HL-60/S4 treated with phorbol 12-myristate 13-acetate at 8.2 ng/mL for 4 days and 3 days (cell line): Measurements from ENCODE around the gene CD2.

Experiments
- in situ Hi-C: fragments of 300-500 bp; cut with MboI; formaldehyde crosslinking; loops from 2 replicates; pipeline ENCODE4 v1.15.0; 2022; ENCODE audit warnings: low sequenced_read_pairs

Gene CD2

GRCh38 chr1:116754198-116754977, at the start of gene CD2:
TSS of gene CD2 (plus strand) at chr1:116754430. CDS start at chr1:116754493, 63 bp downstream.
- in situ Hi-C loops, result no loop called here

DNA sequence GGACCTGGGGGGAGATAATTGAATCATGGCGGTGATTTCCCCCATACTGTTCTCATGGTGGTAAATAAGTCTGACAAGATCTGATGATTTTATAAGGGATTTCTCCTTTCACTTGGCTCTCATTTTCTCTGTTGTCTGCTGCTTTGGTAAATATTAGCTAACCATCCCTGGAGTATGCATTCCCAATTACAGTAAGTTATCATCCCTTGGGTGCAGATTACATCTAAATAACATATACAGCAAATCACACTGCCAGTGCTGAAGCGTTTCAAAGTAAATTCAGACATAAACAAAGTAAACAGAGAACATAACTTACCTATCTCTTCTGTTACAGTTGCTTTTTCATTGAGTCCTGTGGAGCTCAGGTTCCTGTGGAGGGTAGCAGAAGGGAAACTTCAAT, 48.1 kb upstream of the CD2 start:
- in situ Hi-C loops, result no loop called here

- in situ Hi-C loops, result no loop called here
These were observed 47.4 kb upstream of the CD2 start for GRCh38 chr1:116706841-116707240.

GRCh38 chr1:116708255-116708900, 45.9 kb upstream of the CD2 start:
- in situ Hi-C loops, result no loop called here

GRCh38 chr1:116709666-116710167, 44.5 kb upstream of the CD2 start:
- in situ Hi-C loops, result no loop called here

GRCh38 chr1:116710420-116711262, 43.6 kb upstream of the CD2 start:
- in situ Hi-C loops, result no loop called here

GRCh38 chr1:116711263-116711840, 42.9 kb upstream of the CD2 start:
- in situ Hi-C loops, result no loop called here

- in situ Hi-C loops, result no loop called here
These were observed 41.7 kb upstream of the CD2 start for GRCh38 chr1:116712510-116712909.

GRCh38 chr1:116713474-116713873, 40.8 kb upstream of the CD2 start:
- in situ Hi-C loops, result no loop called here

DNA sequence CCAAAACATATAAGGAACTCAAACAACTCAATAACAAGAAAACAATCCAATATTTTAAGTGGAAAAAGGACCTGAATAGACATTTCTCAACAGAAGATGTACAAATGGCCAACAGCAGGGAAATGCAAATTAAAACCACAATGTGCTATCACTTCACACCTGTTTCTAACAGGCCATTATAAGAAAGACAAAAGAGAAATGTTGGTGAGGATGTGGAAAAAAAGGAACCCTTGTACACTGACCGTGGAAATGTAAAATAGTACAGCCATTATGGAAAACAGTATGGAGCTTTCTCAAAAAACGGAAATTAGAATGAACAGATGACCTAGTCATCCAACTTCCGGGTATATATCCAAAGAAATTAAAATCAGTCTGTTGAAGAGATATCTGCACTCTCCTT, 37.8 kb upstream of the CD2 start:
- in situ Hi-C loops, result no loop called here

GRCh38 chr1:116717318-116717717, 36.9 kb upstream of the CD2 start:
- in situ Hi-C loops, result no loop called here

DNA sequence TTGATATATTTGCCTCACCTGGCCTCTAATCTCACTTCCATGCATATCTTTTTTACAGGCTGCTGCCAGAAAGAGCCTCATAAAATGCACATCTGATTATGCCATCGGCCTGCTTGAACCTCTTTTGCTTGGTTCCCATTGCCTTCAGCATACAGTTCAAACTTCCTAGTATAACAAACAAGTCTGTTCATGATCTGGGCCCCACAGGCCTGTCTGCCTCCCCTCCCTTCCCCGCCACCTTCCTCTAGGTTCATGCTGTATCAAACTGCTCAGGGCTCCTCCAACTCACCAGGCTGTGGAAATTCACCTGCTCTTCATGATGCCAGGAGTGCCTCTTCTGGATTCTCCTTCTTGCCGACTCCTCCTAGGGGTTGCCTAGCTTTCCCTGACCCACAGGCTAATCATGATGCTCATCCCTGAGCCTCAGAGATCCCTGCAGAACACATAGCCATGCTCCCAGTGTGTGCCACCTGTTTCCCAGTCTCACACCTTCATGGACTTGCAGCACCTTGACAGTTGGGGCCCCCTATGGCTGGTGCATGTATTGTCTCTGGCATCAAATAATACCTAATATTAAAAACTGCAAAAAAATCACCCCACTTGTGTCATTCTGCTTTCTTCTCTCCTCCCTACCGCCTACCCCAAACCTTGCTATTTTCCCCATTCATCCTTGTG, 33.7 kb upstream of the CD2 start:
- in situ Hi-C loops, result no loop called here

DNA sequence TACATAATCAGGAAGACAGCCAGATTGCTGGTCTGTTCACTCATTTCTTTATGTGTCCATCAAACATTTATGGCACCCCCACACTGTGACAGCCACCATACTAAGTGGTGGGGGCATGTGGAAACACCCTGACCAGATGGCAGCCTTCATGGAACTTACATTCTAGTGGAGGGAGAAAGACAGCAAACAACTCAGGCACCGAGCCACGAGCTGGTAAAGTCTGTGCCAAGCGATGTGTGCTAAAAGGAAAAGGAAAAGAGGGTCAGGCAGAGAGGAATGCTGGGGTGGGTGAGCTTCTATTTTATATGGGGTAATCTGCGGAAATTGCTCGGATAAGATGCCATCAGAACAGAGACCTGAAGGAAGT, 33.2 kb upstream of the CD2 start:
- in situ Hi-C loops, result no loop called here

- in situ Hi-C loops, result no loop called here
These were observed 32.7 kb upstream of the CD2 start for GRCh38 chr1:116721451-116722007.

DNA sequence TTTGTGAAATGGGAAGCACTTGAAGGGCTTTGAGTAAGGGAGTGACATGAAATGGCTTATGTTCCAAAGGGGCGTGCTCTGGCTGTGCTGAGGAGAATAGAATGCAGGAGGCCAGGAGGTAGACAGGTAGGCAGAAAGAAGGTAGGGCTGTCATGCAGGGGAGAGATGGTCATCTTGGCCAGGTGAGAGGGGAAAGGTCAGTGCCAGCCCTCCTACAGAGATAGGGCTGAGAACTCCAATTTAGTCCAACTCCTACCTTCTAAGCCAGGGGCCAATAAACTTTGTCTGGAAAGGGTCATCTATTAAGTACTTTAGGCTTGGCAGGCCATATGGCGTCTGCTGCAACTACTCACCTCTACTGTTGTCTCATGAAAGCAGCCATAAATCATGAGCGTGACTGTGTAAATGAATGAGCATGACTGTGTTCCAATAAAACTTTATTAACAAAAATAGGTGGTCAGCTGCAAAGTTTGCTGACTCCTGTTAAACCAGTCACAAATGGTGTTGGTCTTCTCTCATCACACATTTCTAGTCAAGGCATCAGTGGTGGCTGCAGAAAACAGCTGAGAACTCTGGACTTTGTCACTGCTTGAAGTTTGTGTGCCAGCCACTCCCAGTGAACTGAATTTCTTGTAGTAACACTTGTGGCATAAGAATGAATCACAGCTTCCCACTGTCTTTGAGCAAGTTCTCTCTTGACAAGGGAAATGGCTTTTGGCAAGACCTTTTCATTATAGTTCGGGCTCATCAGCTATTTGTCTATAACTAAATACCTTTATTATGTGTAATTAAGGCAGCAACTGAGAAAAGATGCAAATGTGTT, 32.0 kb upstream of the CD2 start:
- in situ Hi-C loops, result no loop called here

DNA sequence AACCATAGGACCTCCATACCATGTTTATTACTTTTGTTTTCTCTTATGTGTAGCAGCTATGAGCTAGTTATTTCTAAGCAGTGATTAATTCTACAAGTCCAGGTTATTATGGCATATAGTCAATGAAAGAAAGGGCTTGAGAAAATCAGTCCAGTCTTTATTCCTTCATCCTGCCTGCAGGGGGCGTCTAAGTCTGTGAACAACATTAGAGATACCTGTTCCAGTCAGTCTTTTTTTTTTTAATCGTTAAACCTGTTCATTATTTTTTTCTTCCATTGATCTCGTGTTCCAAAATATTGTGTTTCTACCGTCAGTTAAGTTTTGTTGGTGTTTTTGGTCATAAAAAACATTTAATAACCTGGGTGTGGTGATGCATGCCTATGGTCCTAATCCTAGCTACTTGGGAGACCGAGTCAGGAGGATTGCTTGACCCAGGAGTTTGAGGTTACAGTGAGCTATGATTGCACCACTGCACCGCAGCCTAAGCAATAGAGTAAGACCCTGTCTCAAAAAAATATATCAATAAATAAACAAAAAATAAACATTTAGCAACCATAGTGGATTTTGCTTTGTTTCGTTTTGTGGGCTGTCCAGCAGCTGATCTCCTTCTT, 29.4 kb upstream of the CD2 start:
- in situ Hi-C loops, result no loop called here

DNA sequence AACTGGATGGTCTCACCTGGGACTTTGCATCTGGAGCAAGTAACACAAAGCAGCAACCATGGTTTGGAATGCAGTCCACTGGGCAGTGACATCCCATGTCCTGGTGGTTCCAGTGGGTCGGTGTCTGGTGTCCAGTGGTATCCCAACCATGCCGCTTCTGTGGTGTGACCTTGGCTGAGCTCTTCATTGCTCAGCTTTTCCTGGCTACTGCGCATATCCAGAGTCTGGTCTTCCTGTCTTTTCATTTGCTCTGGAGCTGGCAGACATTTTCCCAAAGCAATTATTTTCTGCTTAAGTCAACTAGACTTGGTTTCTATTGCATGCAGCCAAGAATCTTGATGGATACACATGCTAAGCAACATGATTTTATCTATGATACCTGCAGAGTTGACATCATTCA, 28.4 kb upstream of the CD2 start:
- in situ Hi-C loops, result no loop called here

DNA sequence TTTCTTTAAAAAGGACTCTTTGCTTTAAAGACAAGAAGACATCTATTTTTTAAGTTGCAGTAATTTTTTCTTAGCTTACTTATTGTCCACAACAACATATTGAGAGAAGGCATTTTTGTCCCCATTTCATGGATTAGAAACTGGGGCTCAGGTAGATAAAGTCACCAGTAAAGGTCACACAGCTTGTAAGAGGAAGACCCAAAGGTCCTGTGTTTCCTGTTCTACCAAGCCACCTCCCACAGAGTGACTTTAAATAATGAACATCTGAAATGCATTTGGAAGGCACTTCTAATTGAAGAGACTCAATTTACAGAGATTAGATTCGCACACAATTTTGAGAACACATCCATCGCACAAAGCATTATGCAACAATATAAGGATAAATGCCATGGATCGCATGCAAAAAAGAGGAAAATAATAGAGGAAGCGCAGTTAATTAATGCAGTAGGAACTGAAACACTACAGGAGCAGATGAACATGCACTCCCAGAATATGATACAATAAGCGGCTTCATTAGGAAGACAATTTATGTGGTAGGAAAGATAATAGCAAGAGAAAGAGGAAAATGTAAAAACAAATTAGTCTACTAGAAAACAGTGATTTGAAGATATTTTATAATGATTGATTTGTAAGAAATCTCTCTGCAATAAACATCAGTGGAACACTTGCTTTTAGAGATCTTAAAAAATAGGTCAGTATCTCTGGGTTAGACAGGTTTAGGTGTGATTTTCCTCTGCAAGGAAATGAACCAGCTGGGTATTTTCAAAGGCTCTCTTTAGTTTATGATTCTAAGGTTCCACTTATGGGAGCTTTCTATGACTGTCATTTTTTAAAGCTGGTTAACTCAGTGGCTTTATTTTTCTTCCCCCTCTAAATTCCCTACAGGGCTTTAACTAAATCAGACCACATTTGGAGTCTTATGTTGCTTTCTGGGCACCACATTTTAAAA, 27.1 kb upstream of the CD2 start:
- in situ Hi-C loops, result no loop called here
